Subcutaneous adipose tissue (tissue), 4 donors: ENCODE results near the gene CNDP1. TPM values are rescaled to one million over a fixed set of nuclear protein-coding genes. Genes with fewer than 3 reads are reported as not detected.

ENCODE experiments used
- CTCF ChIP-seq: fragments of 450-650 bp; IDR thresholded peaks from one replicate; pipeline ENCODE4 v1.5.1; 2016; ENCODE audit warnings: low read depth, mild to moderate bottlenecking, control low read depth, antibody characterized with exemption, moderate library complexity
- total RNA-seq, 4 donors: library from RNA; depleted of rRNA; stranded (reverse); fragments of >200 nt; gene quantifications; one replicate each; pipeline ENCODE4 v1.1.0, GENCODE V29; 2016

The CNDP1 gene
- total RNA-seq, 4 donors from 2014 or later: 1.1 TPM; not detected in 3

DNA sequence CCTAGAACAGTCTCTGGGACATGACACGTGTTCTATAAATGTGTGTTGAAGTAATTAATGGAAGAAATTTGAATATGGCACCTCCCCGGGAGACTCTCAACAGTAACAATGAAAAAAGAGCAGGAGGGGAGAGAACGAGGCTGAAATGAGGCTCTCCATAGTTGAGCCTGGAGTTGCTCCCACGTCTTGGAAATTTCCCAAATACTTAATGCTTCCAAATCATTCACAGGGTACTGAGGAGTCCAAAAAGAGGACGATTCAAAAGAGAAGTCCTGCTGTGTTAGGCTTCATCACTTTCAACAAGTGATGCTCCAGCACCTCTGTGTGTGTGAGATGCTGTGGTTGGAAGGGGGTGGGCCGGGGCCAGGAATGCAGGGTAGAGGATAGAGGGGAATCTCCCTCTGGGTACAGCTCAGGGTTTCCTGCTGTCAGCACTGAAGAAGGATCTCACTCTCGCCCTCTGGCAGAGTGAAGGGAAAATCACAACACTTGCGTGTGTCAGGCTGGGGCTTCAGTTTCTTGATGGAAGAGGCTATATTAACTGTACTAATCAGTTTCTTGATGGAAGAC lies 45.3 kb downstream of the CNDP1 start:
- no peak for TF ChIP-seq CTCF

DNA sequence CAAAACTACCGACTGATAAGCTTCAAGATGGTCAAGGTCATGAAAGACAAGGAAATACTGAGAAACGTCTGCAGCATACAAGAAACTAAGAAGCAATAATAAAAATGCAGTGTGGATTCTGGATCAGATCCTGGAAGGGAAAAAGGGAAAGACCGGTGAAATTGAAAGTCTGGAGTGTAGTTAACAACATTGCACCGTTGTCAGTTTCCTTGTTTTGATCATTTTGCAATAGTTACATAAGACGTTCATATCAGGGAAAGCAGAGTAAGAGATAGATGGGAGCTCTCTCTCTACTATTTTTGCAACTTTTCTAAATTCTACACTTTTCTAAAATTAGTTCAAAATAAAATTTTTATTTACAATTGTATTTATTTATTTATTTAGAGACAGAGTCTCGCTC lies 48.3 kb downstream of the CNDP1 start:
- TF ChIP-seq CTCF: no peak

GRCh38 chr18:74587441-74587840 lies 53.1 kb downstream of the CNDP1 start:
- no peak for TF ChIP-seq CTCF

GRCh38 chr18:74589021-74589420 lies 54.7 kb downstream of the CNDP1 start:
- no peak for TF ChIP-seq CTCF

DNA sequence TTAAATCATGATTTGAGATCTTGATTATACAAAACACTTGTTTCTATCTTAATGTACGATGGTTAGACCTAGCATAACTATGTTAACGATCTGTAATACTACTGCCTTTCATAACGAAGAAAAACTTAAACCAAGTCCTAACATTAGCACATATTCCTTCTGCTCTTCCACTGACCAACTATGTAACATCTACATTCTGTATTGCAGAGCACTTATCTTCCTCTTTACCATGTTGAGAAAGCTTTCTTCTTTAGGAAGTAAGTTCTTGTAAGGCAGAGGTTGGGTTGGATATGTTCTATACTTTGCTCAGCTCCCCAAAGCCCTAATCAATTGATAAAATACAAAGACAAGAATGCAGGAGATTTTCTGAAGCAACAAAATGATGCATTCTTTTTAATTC lies 55.5 kb downstream of the CNDP1 start:
- no peak for TF ChIP-seq CTCF

- no peak for TF ChIP-seq CTCF
These were observed 56.4 kb downstream of the CNDP1 start for GRCh38 chr18:74590671-74591070.

DNA sequence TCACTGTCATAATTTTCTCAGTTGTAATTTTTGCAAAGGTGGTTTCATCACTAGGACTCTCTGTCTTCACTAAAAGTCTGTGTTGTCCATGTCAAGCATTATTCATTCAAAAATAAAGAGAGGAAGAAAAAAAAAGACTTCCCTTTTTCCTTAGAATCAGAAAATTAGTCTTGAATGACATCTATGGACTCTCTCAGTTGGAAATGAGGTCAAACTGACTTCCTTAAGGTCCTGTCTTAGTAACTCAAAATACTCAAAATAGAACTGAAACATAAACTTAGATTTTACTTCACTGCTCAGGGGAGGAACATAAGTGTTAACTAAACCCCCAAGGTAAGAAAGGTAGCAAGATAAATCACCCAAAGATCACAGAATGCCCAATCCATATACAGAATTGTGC lies 61.1 kb downstream of the CNDP1 start:
- TF ChIP-seq CTCF: no peak
